ENCODE data around the gene FBH1.
"Not testable (repeated sequence)": the region's sequence is repeated elsewhere in the genome, so short reads cannot be mapped to it uniquely, and the experiment has no call there.

Gene FBH1

DNA sequence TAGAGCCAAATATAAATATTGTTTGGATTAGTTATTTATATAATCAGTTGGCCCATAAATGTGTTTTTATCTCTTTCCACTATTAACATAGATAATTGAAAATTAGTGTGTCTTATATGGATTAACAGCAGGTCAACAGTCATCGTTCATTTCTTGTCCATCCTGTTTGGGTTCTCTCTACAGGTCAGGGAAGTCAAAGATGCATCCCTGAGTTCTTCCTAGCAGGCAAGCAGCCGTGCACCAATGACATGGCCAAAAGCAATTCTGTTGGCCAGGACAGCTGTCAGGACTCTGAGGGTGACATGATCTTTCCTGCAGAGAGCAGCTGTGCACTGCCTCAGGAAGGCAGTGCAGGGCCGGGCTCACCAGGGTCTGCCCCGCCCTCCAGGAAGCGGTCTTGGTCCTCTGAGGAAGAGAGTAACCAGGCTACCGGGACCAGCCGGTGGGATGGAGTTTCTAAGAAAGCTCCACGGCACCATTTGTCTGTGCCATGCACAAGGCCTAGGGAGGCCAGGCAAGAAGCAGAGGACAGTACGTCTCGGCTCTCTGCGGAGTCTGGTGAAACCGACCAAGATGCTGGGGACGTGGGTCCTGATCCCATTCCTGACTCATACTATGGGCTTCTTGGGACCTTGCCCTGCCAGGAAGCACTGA lies 15.9 kb downstream of the FBH1 start:
- no peak for DNase-seq

DNA sequence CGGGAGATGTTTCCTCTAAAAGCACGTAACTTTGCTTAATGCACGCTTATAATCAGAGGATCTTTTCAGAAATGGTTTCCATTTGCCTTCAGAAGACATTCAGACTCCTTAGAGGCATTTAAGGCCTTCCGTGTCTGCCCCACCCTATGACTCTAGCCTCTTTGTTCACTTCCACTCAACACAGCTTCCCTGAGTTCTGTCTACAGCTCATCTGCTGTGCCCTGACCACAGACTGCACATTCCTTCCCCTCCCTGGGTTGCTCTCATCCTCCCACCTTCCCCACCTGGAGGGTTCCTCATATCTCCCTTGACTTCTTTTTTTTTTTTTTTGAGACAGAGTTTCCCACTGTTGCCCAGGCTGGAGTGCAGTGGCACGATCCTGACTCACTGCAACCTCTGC lies 16.6 kb downstream of the FBH1 start:
- no peak for DNase-seq

DNA sequence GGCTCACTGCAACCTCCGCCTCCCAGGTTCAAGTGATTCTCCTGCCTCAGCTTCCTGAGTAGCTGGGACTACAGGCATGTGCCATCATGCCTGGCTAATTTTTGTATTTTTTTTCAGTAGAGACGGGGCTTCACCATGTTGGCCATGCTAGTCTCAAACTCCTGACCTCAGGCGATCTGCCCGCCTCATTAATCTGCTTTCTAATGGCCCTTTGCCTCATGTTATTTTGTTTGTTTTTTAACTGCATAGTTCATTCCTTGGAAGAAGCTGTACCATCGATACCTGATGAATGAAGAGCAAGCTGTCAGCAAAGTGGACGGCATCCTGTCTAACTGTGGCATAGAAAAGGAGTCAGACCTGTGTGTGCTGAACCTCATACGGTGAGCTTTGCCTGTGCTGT lies 18.6 kb downstream of the FBH1 start:
- not testable (repeated sequence) for DNase-seq

DNA sequence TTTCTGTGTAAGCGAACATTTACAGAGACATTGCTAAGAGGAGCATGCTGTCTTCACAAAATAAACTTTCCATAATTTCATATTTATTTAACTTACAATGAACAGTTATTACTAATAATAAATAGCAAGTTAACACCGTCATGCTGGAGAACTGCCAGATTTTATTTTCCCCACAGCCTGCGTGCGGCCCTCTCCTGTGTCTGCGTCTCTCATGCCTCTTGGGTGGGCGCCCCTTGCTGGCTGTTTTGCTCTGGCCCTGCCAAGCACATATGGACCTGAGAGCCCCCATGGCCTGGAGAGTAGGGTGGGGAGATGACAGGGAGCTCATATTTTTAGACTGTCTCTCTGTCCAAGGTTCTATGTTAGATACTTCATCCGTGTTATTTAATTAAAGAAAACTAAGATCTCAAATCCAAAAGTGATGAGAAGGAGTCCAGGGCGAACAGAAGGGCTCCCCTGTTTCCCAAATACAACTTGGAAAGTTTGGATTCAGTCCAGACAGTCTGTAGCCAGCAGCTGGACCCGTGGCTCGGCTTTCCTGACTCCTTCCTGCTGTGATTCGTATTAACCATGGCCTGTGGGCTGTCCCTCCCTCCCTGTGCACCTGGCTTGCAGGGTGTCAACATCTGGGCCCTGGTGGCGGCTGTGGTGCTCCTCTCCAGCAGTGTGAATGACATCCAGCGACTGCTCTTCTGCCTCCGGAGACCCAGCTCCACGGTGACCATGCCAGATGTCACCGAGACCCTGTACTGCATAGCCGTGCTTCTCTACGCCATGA lies 20.5 kb downstream of the FBH1 start:
- DNase-seq: no peak

DNA sequence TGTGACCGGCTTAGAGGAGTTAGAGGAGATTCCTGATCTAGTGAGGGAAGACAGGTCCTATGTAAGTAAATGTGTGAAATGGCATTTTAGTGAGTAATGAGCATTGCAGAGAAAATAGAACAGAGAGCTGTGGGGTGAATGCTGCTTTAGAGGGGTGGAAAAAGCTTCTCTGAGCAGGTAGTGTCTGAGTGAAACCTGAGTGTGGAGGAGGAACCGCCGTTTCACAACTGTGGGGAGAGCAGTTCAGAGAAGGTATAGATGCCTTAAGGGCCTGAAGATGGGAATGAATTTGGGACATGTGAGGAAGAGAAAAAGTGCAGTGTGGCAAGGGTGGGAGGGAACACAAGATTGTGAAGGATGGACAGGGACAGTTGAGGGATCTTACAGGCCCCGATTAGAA lies 21.6 kb downstream of the FBH1 start:
- DNase-seq: no peak

DNA sequence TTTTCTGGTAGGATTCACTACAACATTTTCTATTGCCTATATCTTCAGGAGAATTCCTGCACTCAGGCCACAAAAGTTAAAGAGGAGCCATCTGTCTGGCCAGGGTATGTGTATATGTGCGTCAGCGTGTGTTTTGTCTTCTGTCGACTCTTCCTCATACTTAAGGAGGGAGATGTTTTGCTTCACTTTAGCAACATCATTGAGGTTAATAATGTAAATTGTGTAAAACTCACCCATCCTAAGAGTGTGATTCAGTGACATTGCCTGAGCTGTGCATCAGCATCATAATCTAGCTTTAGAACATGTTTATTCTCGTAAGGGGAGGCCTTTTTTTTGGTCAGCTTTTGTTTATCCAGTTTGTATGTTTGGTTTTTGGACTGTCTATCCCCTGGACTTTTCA lies 23.7 kb downstream of the FBH1 start:
- DNase-seq: no peak

DNA sequence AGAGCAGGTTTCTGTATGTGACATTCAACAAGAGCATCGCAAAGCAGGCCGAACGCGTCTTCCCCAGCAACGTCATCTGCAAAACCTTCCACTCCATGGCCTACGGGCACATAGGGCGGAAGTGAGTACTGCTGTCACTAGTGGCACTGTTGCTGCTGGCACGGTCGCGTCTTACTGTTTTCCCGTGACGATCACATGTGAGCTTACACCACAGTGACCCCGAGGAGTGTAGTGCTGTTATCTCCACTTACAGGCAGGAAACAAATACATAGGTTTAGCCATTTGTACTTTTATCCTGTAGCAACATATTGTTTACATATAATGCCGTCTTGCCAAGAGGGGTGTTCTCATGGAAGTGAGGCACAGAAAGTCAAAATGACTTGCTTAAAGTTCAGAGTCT lies 25.4 kb downstream of the FBH1 start:
- no peak for DNase-seq

DNA sequence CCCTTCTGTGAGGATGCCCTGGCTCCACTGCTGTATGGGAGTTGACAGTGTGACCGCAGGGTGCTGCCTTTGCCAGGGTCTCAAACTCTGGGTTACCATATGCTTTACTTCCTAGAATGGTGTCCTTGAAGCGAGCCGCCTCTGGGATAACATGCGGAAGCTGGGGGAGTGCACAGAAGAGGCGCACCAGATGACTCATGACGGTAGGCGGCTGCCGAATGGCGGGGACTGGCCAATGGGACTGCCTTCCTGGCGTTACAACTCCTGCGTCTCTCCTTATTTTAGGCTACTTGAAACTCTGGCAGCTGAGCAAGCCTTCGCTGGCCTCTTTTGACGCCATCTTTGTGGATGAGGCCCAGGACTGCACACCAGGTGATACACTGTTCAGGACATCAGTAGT lies 27.3 kb downstream of the FBH1 start:
- DNase-seq: no peak

DNA sequence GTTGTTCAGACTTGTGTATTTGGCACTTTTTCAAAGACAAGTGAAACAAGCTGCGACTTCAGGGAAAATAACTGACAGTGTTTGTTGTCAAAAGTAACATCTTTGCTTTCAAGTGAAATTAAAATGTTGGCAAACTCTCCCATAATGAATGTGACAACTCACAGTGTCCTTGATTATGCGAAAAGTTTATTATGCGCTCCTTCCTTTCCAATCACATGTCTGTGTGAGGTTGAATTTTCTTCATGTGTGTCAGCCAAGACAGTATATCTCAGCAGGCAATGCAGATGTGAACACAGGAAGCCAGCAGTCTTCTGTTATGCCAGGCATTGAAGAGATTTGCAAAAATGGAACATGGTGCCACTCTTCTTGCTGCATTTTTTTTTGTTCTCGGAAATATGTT lies 28.7 kb downstream of the FBH1 start:
- DNase-seq: no peak

DNA sequence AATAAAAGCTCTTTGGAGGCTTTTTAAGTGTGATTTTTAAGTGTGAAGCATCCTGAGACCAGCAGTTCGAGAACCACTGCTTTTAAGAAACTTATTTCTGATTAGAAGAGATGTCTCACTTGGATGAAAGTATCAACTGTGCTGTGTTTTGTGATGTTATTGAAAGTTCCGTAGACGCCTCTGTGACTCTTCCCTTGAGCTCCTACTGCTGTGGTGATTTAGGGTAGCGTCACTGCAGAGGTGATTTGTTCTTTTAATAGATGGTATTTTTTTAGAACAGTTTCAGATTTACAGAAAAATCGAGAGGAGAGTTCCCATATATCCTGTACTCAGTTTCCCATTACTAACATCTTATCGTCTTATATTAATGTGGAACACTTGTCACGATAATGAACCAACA lies 29.5 kb downstream of the FBH1 start:
- DNase-seq: no peak

DNA sequence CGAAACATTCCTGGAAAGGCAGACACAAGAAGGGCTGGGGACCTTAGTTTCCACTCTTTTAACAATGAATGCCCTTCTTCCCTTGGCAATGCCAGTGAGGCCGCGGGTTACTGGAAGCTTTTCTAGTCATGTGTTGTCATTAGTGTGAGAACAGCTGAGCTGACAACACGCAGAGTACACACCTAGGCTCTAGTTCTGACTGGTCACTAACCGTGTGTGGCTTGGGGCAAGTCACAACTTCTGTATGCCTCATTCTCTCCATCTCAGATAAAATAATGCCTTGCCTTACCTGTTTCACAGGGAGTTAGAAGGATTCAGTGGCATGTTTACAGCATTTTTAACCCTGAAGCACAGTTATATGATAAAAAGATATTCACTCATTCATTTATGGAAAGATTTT lies 31.7 kb downstream of the FBH1 start:
- DNase-seq: no peak

DNA sequence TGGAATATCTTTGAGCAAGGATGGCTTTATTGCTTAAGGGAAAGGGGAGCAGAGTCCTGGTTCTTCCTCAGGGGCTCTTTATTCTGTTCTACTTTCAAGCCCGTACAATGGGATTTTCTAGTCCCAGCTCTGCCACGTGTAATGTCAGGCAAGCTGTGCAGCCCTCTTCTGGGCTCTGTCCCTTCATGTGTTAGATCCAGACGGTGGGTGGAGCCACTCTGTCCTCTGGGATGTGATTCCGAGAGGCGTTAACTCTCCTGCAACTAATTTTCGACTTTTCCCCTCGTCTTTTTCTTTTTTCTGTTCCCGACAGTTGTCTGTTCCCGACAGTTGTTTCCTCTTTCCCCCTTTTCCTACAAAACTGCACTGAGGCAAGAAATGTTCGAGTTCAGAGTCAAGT lies 34.8 kb downstream of the FBH1 start:
- no peak for DNase-seq

DNA sequence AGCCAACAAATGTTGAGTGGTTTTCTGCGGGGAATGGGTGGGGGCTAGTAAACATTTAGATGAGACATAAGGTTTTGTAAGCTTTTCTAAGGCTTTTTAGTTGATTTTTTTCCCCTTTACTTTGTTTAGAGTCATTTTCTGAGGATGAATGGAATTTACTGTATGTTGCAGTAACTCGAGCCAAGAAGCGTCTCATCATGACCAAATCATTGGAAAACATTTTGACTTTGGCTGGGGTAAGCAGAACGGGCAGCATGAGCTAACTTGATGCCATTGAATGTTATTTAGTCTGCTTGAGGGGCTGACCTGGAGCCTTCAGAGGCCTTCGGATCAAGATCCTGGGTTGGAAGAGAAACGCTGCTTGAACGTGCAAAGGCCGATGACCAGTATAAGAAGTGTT lies 37.3 kb downstream of the FBH1 start:
- DNase-seq: no peak

DNA sequence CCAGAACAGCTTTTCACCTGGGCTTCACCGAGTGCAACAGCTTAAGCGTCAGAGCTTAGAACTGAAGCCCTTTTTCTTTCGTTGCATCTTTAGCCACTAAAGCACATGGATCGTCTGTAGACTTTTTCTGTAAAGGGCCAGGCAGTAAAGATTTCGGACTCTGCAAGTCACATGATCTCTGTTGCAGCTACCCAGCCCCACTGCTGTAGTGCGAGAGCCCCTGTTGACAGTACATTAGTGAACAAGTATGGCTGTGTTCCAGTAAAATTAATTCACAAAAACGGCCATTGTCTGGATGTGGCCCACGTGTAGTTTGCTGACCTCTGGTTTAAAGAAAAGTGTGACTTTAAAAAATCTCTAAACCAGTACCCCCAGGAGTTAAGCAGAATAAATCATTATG lies 39.4 kb downstream of the FBH1 start:
- no peak for DNase-seq

DNA sequence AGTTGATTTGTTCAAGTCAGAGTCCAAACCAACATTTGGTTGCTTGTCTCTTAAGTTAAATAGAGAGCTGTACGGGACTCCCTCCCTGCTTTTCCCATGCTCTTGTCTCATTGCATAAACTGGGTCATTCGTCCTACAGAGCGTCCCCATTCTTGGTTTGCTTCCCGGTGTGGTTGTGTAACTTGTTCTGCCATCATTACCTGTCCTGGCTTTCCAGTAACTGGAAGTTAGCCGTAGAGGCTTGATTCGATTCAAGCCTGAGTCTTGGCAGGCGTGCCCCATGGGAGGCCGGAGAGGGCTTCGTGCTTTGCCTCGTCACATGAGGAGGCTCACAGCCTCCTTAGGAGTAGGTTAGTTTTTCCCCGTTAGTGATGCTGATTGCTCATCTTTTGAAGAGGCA lies 40.2 kb downstream of the FBH1 start:
- no peak for DNase-seq

DNA sequence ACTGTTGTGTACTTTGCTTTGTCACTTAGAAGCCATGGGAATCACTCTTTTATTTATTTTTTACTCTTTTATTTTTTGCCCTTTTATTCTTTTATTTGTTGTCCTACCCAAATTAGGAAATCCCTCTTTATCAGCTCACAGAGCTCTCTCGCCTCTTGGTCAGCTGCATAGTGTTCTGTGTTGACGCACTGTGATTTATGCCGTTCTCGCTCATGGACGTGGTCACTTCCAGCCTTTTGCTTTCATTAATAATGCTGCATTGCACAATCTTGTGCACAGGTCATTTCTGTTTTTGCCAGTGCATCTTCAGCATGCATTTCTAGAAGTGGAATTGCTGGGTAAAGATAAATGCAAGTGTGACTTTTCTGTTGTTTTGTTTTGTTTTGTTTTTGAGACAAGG lies 42.3 kb downstream of the FBH1 start:
- no peak for DNase-seq

DNA sequence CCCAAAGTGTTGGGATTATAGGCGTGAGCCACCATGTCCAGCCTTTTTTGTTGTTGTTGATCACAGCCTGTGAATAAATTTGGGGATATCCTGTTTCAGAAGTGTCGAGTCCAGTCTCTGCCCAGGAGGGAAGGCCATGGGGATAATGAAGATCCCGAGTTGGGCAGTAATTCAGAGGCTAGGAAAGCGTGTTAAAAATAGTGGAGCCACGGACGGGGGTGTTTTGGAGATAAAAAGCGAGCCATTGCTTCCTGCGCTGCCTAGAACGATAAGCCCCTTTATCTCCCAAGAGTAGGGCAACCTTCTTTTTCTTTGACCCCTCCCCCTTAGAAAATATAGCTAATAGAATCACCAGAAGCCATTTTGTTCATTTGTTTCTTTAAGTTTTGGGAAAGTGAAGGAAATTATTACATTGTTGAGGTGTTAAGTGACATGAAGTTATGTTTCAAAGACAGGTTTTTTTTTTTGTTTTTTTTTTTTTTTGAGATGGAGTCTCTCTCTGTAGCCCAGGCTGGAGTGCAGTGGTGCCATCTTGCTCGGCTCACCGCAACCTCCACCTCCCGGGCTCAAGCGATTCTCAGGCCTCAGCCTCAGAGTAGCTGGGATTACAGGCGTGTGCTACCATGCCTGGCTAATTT lies 44.0 kb downstream of the FBH1 start:
- no peak for DNase-seq

DNA sequence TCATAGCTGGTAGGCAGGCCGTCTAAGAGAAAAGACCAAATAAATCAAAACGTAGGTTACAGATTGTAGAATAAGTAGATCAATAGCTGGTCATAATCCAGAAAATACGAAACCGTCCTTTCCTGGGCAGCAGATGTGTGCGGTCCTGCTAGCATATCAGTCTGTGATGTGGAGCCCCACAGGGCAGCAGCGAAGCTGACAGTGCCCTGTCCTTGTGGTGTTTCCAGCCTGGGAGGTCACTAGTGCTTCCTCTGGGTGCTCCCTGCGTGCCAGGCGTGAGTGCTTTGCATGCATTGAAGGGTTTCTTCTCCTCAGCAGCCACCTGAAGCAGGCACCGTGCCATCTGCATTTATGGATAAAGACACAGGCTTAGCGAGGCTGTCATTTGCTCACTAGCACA lies 45.6 kb downstream of the FBH1 start:
- no peak for DNase-seq

DNA sequence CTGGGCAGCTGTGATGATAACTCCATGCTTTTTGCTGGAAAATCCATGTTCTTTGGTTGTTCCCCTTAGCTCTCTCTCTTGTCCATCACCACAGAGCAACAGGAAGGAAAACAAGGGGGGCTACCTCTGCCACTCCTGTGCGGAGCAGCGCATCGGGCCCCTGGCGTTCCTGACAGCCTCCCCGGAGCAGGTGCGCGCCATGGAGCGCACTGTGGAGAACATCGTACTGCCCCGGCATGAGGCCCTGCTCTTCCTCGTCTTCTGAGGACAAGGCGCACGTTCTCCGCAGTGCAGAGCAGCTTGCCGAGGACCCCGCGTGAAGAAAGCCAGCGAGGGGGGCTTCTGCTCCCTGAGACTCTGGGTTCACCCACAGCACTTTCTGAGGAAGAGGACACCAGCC lies 47.0 kb downstream of the FBH1 start:
- no peak for DNase-seq

DNA sequence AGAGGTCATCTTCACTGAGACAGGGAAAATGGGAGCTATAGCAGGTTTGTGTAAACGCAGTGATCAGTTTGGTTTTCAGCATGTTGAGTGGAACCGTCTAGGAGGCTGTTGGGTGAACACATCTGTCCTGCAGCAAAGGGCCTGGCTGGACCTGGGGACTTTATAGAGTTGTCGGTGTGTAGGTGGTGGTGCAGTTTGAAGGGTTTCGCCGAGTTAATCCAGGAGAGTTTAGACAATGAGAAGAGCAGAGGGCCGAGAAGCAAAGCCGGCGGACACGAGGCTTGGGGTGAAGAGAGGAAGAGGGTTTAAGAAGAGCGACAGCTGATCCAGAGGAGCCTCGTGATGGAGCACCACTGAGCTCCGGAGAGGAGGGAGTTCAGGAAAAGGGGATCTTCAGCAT lies 48.2 kb downstream of the FBH1 start:
- DNase-seq: no peak

DNA sequence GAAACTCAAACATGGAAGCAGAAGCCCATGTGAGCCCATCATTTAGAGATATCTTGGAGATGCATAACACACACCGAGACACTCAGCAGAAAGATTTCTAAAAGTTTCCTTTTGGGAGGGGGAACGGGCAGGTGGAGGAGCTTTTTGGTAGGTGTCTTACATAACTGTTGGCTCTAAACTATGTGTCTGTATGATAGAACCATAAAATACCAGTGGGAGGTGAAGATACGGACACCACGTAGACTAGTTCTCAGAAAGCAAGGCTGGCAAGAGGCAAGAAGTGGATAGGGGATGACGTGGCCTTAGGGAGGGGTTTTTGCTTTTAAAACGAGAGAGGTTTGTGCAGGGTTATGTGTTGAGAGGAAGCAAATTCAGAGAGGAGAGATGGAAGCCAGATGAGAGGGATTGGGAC lies 50.8 kb downstream of the FBH1 start:
- no peak for DNase-seq

DNA sequence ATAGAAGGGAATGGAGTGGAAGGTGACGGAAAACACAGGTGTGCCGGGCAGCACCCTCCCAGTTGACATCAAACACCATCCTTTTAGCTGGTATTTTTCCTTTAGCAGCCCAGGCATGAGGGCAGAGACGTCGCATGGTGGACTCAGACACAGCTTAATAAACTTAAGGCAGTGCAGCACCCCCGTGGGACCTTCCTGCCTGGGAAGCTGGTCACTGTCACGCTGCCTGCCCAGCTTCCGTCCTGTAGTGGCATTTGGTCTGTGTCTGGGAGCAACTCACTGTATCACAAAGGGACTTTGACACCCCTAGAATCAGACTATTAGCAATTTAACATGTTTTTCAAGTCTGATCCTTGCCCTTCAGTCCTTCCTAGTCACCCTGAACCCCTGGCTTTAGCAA lies 51.5 kb downstream of the FBH1 start:
- no peak for DNase-seq

DNA sequence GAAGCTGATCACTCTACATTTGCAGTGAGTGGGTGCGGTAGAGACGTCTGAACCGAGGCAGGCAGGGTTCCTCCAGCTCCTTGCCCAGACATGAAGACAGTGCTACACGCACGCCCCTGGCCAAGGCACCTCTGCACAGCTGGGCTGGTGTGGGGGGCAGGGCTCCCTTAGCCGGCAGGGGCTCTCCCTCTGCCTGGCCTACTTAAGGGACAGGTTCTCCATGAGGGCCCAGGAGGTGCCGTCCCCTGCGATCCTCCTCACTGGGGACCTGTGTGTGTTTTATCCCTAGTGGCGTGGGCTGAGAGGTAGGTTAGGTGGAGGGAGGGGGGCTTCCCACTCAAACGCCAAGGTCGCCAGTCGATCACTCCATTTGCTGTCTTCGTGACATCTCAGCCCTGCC lies 52.0 kb downstream of the FBH1 start:
- no peak for DNase-seq

DNA sequence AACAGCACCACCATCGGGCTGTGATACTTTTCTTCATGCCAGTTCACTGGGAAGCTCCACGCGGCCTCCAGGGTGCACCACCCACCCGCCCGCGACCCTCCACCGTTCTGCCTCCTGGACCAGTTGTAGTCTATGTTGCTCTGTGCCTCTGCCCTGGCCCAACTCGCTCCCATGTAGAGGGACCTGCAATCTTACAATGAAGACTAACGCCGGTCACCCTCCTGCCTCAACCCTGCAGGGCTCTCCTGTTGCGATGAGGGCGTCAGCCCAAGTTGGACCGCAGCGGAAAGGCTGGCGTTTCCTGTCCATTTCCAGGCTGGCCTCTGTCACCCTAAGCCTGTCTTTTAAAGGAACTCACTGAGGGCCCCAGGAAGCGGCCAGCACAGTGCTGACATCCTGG lies 52.4 kb downstream of the FBH1 start:
- no peak for DNase-seq

DNA sequence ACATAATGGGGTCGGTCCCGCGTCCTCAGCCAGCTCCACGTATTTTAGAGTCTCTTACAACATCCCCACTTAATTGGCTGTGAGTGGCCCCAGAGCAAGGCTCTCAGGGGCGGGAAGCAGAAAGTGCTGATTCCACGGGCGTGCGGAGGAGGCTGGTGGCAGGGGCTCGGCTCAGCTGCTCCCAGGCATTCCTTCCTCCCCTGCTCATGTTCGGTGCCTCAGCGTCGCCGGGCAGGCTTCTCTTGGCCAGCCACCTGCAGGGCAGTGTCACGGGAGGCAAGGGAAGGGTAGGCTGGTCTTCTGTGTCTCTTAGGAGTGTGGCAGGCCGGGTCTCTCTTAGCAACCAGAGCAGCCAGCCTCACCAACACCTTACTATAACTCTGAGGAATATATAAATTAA lies 53.5 kb downstream of the FBH1 start:
- DNase-seq: no peak

Measured in activated T-cell treated with anti-CD3 and anti-CD28 coated beads, Interleukin-2, amount 50 U/mL, for 1 hour (primary cell).